Measurements from ENCODE around the gene ALG14. TPM values are rescaled to one million over a fixed set of nuclear protein-coding genes. Genes with fewer than 3 reads are reported as not detected.
A peak's percentile ranks its signal among the peaks of the same experiment; 100 is the strongest.

The ALG14 gene
- total RNA-seq, 1 donor from 2014 or later: 2.9 TPM

GRCh38 chr1:94927405-94928175 lies 145.2 kb downstream of the ALG14 start:
- DNase-seq (no peak), ATAC-seq (ENCODE audit: poor library complexity) (no peak)
- intact Hi-C loops (cut with DNase I): loop anchor here (2.0 to 10.0 kb wide), 2 partner anchors 87 to 115 kb away; no protein-coding TSS in a partner anchor

- intact Hi-C loops (cut with DNase I): loop anchor here (2.0 to 10.0 kb wide), 2 partner anchors 88 to 116 kb away; no protein-coding TSS in a partner anchor
- peak; percentile 94 for DNase-seq
- peak; percentile 93 for ATAC-seq (ENCODE audit: poor library complexity)
Observed at GRCh38 chr1:94926915-94927404, 145.8 kb downstream of the ALG14 start, which contains the start of gene CNN3. Gene CNN3, minus strand, starts transcription at chr1:94927110. Its CDS starts 216 bp downstream, at chr1:94926894.

- ATAC-seq (ENCODE audit: poor library complexity) (peak; percentile 78), DNase-seq (peak; percentile 67)
- intact Hi-C loops (cut with DNase I): loop anchor here (2.0 to 10.0 kb wide), 2 partner anchors 88 to 116 kb away; no protein-coding TSS in a partner anchor
Observed at GRCh38 chr1:94926126-94926914, 146.4 kb downstream of the ALG14 start.

- intact Hi-C loops (cut with DNase I): loop anchor here (2.0 to 10.0 kb wide), 2 partner anchors 89 to 117 kb away; no protein-coding TSS in a partner anchor
- peak; percentile 76 for DNase-seq
Observed at GRCh38 chr1:94925561-94926125, 147.1 kb downstream of the ALG14 start.

GRCh38 chr1:94925004-94925403 lies 147.7 kb downstream of the ALG14 start:
- intact Hi-C loops (cut with DNase I): loop anchor here (10.0 kb wide), 1 partner anchor 90 kb away; no protein-coding TSS in a partner anchor
- ATAC-seq (ENCODE audit: poor library complexity) (no peak), DNase-seq (no peak)

More at GRCh38 chr1:94925561-94926125, 147.1 kb downstream of the ALG14 start:
- peak; percentile 50 for ATAC-seq (ENCODE audit: poor library complexity)

Other genes starting within 250 kb of the ALG14 start
- gene CNN3, start 145.8 kb downstream of the ALG14 start, total RNA-seq: 49.4 TPM
- 47.7 TPM for gene TLCD4, start 44.4 kb upstream of the ALG14 start, total RNA-seq
- 15.9 TPM for gene RWDD3, start 161.3 kb upstream of the ALG14 start, total RNA-seq

Measured in Right ventricle myocardium superior (tissue), 1 donor.